Measurements from ENCODE around the gene PIH1D1. TPM values are rescaled to one million over a fixed set of nuclear protein-coding genes. Genes with fewer than 3 reads are reported as not detected.
"Not testable (repeated sequence)": the region's sequence is repeated elsewhere in the genome, so short reads cannot be mapped to it uniquely, and the experiment has no call there.

The PIH1D1 gene
- total RNA-seq, 1 donor from 2014 or later: 84.5 TPM

- Mint-ChIP-seq H3K9me3 (ENCODE audit: unreplicated experiment) (no peaks in the 10 kb centered on the region), H3K27ac (ENCODE audit: unreplicated experiment) (peak overlapping the region; percentile 52), H3K27me3 (ENCODE audit: unreplicated experiment) (no peaks in the 10 kb centered on the region), H3K4me1 (ENCODE audit: unreplicated experiment) (peaks cover 21% of the 10 kb centered on the region), H3K4me3 (ENCODE audit: unreplicated experiment) (peak overlapping the region; percentile 80), H3K36me3 (ENCODE audit: unreplicated experiment) (peaks cover 5% of the 10 kb centered on the region)
- no peak for TF ChIP-seq CTCF (IDR thresholded peaks at IDR 0.05)
- no peak for DNase-seq (ENCODE audit: extremely low spot score, unreplicated experiment)
These were observed 22.9 kb upstream of the PIH1D1 start for GRCh38 chr19:49474542-49474924.

DNA sequence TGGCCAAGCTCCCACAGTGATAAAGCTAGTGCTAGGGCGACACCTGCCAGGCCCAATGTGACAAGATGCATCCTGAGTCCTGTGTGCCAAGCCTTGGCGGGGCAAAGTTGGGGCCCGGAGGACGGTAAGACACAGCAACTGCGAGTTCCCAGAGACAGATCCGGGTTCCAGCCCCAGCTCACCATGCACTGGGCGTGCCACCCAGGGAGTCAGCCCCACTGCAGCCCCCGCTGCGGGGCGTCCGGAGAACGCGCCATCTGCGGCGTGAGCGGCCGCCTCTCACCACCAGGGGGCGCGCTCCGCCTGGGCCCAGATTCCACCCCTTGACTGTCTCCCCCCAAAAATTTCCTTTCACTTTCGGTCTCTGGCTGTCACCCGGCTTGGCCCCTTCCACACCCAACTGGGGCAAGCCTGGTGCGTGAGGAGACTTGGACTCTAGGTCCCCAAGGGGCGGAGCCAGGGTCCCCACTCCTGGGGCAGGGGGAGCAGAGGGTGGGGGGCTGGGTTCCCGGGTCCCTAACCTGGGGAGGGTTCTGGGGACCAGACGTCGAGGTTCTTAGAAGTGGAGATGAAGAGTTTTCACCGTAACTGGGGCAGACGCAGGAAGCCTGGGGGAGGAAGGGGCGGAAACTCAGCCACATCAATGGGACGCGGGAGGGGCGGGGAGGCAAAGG lies 22.4 kb upstream of the PIH1D1 start, which contains the start of gene FLT3LG:
FLT3LG (plus strand) TSS at position 348 of the 674 bp plus-strand sequence. CDS start 425 bp downstream, outside the sequence.
- Mint-ChIP-seq H3K27ac (ENCODE audit: unreplicated experiment) (peak within 1 kb of the TSS; percentile 86), H3K9me3 (ENCODE audit: unreplicated experiment) (no peaks in the 10 kb centered on the region), H3K27me3 (ENCODE audit: unreplicated experiment) (no peaks in the 10 kb centered on the region), H3K4me1 (ENCODE audit: unreplicated experiment) (peaks cover 24% of the 10 kb centered on the region), H3K36me3 (ENCODE audit: unreplicated experiment) (peaks cover 5% of the 10 kb centered on the region), H3K4me3 (ENCODE audit: unreplicated experiment) (peak within 1 kb of the TSS; percentile 80)
- peak; percentile 99 for TF ChIP-seq CTCF (IDR thresholded peaks at IDR 0.05)
- DNase-seq (ENCODE audit: extremely low spot score, unreplicated experiment): peak; percentile 92

- peak overlapping the region; percentile 80 for H3K4me3 Mint-ChIP-seq (ENCODE audit: unreplicated experiment)
- H3K36me3 Mint-ChIP-seq (ENCODE audit: unreplicated experiment); H3K9me3 Mint-ChIP-seq (ENCODE audit: unreplicated experiment); H3K27me3 Mint-ChIP-seq (ENCODE audit: unreplicated experiment); H3K27ac Mint-ChIP-seq (ENCODE audit: unreplicated experiment); DNase-seq (ENCODE audit: extremely low spot score, unreplicated experiment): not testable (repeated sequence)
- peaks cover 26% of the 10 kb centered on the region for H3K4me1 Mint-ChIP-seq (ENCODE audit: unreplicated experiment)
These were observed 21.9 kb upstream of the PIH1D1 start for GRCh38 chr19:49473501-49473867.

DNA sequence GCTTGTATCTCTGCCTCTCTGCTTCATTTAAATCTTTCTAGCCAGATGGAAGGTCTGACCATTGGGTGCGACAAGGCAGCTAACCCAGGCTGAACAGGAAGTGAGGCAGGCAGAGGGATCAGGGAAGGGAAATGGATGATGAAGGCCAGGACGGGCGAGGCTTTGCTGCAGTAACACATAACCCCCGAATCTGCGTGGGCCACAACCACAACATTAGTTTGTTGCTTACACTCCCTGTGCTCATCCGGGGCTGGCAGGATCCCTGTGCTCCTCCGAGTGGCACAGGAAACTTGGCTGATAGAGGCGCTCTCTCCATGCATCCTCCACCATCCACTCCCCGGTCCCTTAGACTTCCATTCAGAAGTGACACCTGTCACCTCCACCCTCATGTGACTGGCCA lies 21.3 kb upstream of the PIH1D1 start:
- H3K4me1 Mint-ChIP-seq (ENCODE audit: unreplicated experiment): peaks cover 26% of the 10 kb centered on the region

GRCh38 chr19:49470615-49470978 lies 19.0 kb upstream of the PIH1D1 start:
- TF ChIP-seq CTCF (IDR thresholded peaks at IDR 0.05): no peak
- Mint-ChIP-seq H3K4me1 (ENCODE audit: unreplicated experiment) (peaks cover 20% of the 10 kb centered on the region), H3K27ac (ENCODE audit: unreplicated experiment) (peak overlapping the region; percentile 71), H3K9me3 (ENCODE audit: unreplicated experiment) (no peaks in the 10 kb centered on the region), H3K4me3 (ENCODE audit: unreplicated experiment) (no peak overlapping the region), H3K36me3 (ENCODE audit: unreplicated experiment) (peaks cover 3% of the 10 kb centered on the region), H3K27me3 (ENCODE audit: unreplicated experiment) (no peaks in the 10 kb centered on the region)
- DNase-seq (ENCODE audit: extremely low spot score, unreplicated experiment): no peak

More for the DNA sequence above, 21.3 kb upstream of the PIH1D1 start:
- peaks cover 6% of the 10 kb centered on the region for H3K36me3 Mint-ChIP-seq (ENCODE audit: unreplicated experiment)
- no peak for DNase-seq (ENCODE audit: extremely low spot score, unreplicated experiment)
- H3K9me3 Mint-ChIP-seq (ENCODE audit: unreplicated experiment): no peaks in the 10 kb centered on the region
- H3K27ac Mint-ChIP-seq (ENCODE audit: unreplicated experiment): no peak overlapping the region
- H3K4me3 Mint-ChIP-seq (ENCODE audit: unreplicated experiment): no peak overlapping the region
- H3K27me3 Mint-ChIP-seq (ENCODE audit: unreplicated experiment): no peaks in the 10 kb centered on the region
- TF ChIP-seq CTCF (IDR thresholded peaks at IDR 0.05): no peak
